Panc1 (cell line): ENCODE data around the gene GFPT2.
A peak's percentile ranks its signal among the peaks of the same experiment; 100 is the strongest.

Experiments
- POLR2AphosphoS5 ChIP-seq: IDR thresholded peaks from 2 replicates; pipeline ENCODE4 v1.6.1; 2012; ENCODE audit warnings: mild to moderate bottlenecking, low read depth, low read length, moderate library complexity
- SIN3A ChIP-seq: IDR thresholded peaks from 2 replicates; pipeline ENCODE4 v1.6.1; 2012; ENCODE audit warnings: low read depth, mild to moderate bottlenecking, low read length, moderate library complexity, borderline replicate concordance; ENCODE audit not compliant: insufficient read depth
- TF ChIP-seq, protein P1 (sequence below): fragments of 450-650 bp; IDR thresholded peaks from 2 replicates; pipeline ENCODE4 v1.5.1; 2017; ENCODE audit warnings: mild to moderate bottlenecking
- TF ChIP-seq, protein P2 (sequence below), 2 experiments: IDR thresholded peaks; 2 replicates each; pipeline ENCODE4 v1.6.1; 2011 to 2012; ENCODE audit warnings: low read depth in 2 of 2, control low read depth in 1 of 2, low read length in 1 of 2, mild to moderate bottlenecking in 1 of 2, moderate library complexity in 1 of 2; ENCODE audit not compliant: insufficient read depth in 1 of 2

DNA sequence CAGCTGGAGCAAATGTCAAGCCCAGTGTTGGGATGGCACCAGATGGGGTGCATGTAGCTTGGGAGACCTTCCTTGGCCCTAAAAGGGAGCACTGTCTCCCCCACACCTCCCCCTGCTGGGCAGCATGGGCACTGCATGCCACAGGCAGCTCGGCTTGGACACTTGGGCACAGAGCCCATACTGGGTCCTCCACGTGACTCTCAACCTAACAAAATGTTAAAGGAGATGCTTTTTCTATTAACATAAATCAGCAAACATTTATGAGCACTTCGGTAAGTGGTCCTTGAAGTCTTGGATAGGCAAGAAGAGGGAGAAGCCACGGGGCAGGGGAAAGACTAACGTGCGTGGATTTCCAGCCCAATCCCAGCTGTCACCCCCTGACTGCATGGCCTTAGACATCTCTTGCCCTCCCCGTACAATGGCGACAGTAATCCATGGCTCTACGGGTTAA is 37.3 kb downstream of the GFPT2 start:
- TF ChIP-seq SIN3A: no peak
- TF ChIP-seq, protein P1, sequence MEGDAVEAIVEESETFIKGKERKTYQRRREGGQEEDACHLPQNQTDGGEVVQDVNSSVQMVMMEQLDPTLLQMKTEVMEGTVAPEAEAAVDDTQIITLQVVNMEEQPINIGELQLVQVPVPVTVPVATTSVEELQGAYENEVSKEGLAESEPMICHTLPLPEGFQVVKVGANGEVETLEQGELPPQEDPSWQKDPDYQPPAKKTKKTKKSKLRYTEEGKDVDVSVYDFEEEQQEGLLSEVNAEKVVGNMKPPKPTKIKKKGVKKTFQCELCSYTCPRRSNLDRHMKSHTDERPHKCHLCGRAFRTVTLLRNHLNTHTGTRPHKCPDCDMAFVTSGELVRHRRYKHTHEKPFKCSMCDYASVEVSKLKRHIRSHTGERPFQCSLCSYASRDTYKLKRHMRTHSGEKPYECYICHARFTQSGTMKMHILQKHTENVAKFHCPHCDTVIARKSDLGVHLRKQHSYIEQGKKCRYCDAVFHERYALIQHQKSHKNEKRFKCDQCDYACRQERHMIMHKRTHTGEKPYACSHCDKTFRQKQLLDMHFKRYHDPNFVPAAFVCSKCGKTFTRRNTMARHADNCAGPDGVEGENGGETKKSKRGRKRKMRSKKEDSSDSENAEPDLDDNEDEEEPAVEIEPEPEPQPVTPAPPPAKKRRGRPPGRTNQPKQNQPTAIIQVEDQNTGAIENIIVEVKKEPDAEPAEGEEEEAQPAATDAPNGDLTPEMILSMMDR: peak; percentile 98
- TF ChIP-seq, protein P2, sequence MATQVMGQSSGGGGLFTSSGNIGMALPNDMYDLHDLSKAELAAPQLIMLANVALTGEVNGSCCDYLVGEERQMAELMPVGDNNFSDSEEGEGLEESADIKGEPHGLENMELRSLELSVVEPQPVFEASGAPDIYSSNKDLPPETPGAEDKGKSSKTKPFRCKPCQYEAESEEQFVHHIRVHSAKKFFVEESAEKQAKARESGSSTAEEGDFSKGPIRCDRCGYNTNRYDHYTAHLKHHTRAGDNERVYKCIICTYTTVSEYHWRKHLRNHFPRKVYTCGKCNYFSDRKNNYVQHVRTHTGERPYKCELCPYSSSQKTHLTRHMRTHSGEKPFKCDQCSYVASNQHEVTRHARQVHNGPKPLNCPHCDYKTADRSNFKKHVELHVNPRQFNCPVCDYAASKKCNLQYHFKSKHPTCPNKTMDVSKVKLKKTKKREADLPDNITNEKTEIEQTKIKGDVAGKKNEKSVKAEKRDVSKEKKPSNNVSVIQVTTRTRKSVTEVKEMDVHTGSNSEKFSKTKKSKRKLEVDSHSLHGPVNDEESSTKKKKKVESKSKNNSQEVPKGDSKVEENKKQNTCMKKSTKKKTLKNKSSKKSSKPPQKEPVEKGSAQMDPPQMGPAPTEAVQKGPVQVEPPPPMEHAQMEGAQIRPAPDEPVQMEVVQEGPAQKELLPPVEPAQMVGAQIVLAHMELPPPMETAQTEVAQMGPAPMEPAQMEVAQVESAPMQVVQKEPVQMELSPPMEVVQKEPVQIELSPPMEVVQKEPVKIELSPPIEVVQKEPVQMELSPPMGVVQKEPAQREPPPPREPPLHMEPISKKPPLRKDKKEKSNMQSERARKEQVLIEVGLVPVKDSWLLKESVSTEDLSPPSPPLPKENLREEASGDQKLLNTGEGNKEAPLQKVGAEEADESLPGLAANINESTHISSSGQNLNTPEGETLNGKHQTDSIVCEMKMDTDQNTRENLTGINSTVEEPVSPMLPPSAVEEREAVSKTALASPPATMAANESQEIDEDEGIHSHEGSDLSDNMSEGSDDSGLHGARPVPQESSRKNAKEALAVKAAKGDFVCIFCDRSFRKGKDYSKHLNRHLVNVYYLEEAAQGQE (IDR thresholded peaks at IDR 0.05; ENCODE audit: insufficient read depth in 1 of 2, low read depth in 2 of 2, low read length in 1 of 2): no peak
- no peak for TF ChIP-seq POLR2AphosphoS5
